MM.1S (cell line): ENCODE measurements around the gene MANSC1.

Experiments
- DNase-seq: peaks from one replicate; pipeline ENCODE4 v3.0.0-alpha.2; 2015
- H2AFZ ChIP-seq: fragments of 300-600 bp; sonication (generic); 2 replicates; pipeline ENCODE4 v1.6.0; 2016; ENCODE audit warnings: antibody characterized with exemption, low read length
- H3F3A ChIP-seq: fragments of 300-600 bp; sonication (generic); 2 replicates; pipeline ENCODE4 v1.6.1; 2016; ENCODE audit warnings: mild to moderate bottlenecking, antibody characterized with exemption, low read length, moderate library complexity, mixed read lengths; ENCODE audit not compliant: insufficient read depth
- H3K27ac ChIP-seq: fragments of 300-600 bp; sonication (generic); 2 replicates; pipeline ENCODE4 v1.5.1; 2016; ENCODE audit warnings: mild to moderate bottlenecking, low read length
- H3K27me3 ChIP-seq: fragments of 300-600 bp; sonication (generic); replicated peaks from 2 replicates; pipeline ENCODE4 v1.6.0; 2016; ENCODE audit warnings: low read length; ENCODE audit not compliant: insufficient read depth
- H3K36me3 ChIP-seq: fragments of 300-600 bp; sonication (generic); replicated peaks from 2 replicates; pipeline ENCODE4 v1.6.1; 2016; ENCODE audit warnings: mild to moderate bottlenecking, low read length, mixed read lengths; ENCODE audit not compliant: insufficient read depth
- H3K4me1 ChIP-seq: fragments of 300-600 bp; sonication (generic); 2 replicates; pipeline ENCODE4 v1.6.1; 2016; ENCODE audit warnings: low read length, mixed read lengths
- H3K4me2 ChIP-seq: fragments of 300-600 bp; sonication (generic); 2 replicates; pipeline ENCODE4 v1.6.0; 2016; ENCODE audit warnings: low read depth, low read length
- H3K4me3 ChIP-seq: fragments of 300-600 bp; sonication (generic); 2 replicates; pipeline ENCODE4 v1.5.1; 2016; ENCODE audit warnings: low read length, mixed read lengths
- H3K79me2 ChIP-seq: fragments of 300-600 bp; sonication (generic); 2 replicates; pipeline ENCODE4 v1.6.1; 2016; ENCODE audit warnings: mixed run types, low read length, mixed read lengths
- H3K9ac ChIP-seq: fragments of 300-600 bp; sonication (generic); 2 replicates; pipeline ENCODE4 v1.6.1; 2016; ENCODE audit warnings: low read length, mixed read lengths
- H3K9me2 ChIP-seq: fragments of 300-600 bp; sonication (generic); replicated peaks from 2 replicates; pipeline ENCODE4 v1.6.1; 2016; ENCODE audit warnings: mild to moderate bottlenecking, low read length, mixed read lengths; ENCODE audit not compliant: insufficient read depth
- H3K9me3 ChIP-seq: fragments of 300-600 bp; sonication (generic); replicated peaks from 2 replicates; pipeline ENCODE4 v1.6.1; 2016; ENCODE audit warnings: mild to moderate bottlenecking, low read length, mixed read lengths; ENCODE audit not compliant: insufficient read depth
- H4K20me1 ChIP-seq: fragments of 300-600 bp; sonication (generic); 2 replicates; pipeline ENCODE4 v1.6.1; 2016; ENCODE audit warnings: mild to moderate bottlenecking, low read length, moderate library complexity, mixed read lengths; ENCODE audit not compliant: insufficient read depth
- EZH2 ChIP-seq: fragments of 300-600 bp; sonication (generic); optimal IDR thresholded peaks from 2 replicates; pipeline ENCODE3; 2017; ENCODE audit warnings: low read depth, mild to moderate bottlenecking, antibody characterized with exemption, low read length, mixed read lengths
- EZH2phosphoT487 ChIP-seq: fragments of 300-600 bp; sonication (generic); IDR thresholded peaks from 2 replicates; pipeline ENCODE4 v1.6.1; 2018; ENCODE audit warnings: antibody characterized with exemption, low read length
- TF ChIP-seq, protein P1 (sequence below): fragments of 300-600 bp; sonication (generic); IDR thresholded peaks from 2 replicates; pipeline ENCODE4 v1.5.1; 2016; ENCODE audit warnings: antibody characterized with exemption, low read length, mixed read lengths

The MANSC1 gene

DNA sequence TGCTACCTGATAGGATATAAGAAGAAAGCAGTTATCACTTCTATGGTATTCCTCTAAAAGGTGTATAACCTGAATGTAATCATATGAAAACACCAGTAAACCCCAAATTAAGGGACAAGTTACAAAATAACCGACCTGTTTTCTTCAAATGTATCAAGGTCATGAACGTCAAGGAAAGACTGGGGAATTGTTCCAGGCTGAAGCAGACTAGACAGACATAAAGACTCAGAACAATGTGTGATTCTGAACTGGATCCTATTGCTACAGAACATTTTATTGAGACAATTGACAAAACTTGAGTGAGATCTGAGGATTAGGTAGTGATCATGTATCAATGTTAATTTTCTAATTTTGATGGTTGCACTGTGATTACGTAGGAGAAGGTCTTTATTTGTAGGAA is 67.8 kb downstream of the MANSC1 start:
- no peak overlapping the region for H3K9ac ChIP-seq

DNA sequence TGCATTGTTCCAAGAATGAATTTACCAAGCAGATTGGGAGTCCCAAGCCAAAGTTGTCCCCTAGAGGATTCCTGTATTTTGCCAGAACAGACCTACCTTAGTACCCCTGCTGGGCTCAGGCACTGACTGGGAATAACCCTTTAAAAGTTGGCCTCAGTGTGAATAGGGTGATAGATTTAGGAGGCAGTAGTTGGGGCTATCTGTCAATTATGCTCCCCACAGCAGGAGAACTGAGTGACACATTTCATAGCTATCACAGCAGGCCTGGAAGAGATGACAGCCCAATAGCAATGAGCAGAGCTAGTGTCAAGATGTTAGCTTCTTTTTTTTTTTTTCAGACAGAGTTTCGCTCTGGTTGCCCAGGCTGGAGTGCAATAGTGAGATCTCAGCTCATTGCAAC is 68.9 kb downstream of the MANSC1 start:
- Histone ChIP-seq H3K36me3 (no peaks in the 10 kb centered on the region), H3K4me2 (no peak overlapping the region), H3F3A (no peaks in the 10 kb centered on the region), H3K9ac (no peak overlapping the region), H3K4me3 (no peak overlapping the region), H3K4me1 (no peaks in the 10 kb centered on the region), H3K27ac (no peak overlapping the region), H2AFZ (no peak overlapping the region), H3K9me2 (no peaks in the 10 kb centered on the region), H4K20me1 (no peaks in the 10 kb centered on the region), H3K9me3 (no peaks in the 10 kb centered on the region), H3K27me3 (no peaks in the 10 kb centered on the region), H3K79me2 (no peaks in the 10 kb centered on the region)
- TF ChIP-seq, protein P1, sequence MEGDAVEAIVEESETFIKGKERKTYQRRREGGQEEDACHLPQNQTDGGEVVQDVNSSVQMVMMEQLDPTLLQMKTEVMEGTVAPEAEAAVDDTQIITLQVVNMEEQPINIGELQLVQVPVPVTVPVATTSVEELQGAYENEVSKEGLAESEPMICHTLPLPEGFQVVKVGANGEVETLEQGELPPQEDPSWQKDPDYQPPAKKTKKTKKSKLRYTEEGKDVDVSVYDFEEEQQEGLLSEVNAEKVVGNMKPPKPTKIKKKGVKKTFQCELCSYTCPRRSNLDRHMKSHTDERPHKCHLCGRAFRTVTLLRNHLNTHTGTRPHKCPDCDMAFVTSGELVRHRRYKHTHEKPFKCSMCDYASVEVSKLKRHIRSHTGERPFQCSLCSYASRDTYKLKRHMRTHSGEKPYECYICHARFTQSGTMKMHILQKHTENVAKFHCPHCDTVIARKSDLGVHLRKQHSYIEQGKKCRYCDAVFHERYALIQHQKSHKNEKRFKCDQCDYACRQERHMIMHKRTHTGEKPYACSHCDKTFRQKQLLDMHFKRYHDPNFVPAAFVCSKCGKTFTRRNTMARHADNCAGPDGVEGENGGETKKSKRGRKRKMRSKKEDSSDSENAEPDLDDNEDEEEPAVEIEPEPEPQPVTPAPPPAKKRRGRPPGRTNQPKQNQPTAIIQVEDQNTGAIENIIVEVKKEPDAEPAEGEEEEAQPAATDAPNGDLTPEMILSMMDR, result no peak
- no peak for TF ChIP-seq EZH2phosphoT487
- no peak for TF ChIP-seq EZH2
- DNase-seq, result no peak

More for the DNA sequence above, 67.8 kb downstream of the MANSC1 start:
- no peaks in the 10 kb centered on the region for H3K9me2 ChIP-seq
- H3K4me2 ChIP-seq, result no peak overlapping the region
- no peak overlapping the region for H3K27ac ChIP-seq
- no peaks in the 10 kb centered on the region for H3K36me3 ChIP-seq
- H3K9me3 ChIP-seq, result no peaks in the 10 kb centered on the region
- H4K20me1 ChIP-seq, result no peaks in the 10 kb centered on the region
- no peak for TF ChIP-seq EZH2phosphoT487
- TF ChIP-seq, protein P1, result no peak
- TF ChIP-seq EZH2, result no peak
- H3K4me3 ChIP-seq, result no peak overlapping the region
- no peak for DNase-seq
- no peaks in the 10 kb centered on the region for H3K4me1 ChIP-seq
- H3K79me2 ChIP-seq, result no peaks in the 10 kb centered on the region
- no peak overlapping the region for H2AFZ ChIP-seq
- no peaks in the 10 kb centered on the region for H3F3A ChIP-seq
- no peaks in the 10 kb centered on the region for H3K27me3 ChIP-seq

DNA sequence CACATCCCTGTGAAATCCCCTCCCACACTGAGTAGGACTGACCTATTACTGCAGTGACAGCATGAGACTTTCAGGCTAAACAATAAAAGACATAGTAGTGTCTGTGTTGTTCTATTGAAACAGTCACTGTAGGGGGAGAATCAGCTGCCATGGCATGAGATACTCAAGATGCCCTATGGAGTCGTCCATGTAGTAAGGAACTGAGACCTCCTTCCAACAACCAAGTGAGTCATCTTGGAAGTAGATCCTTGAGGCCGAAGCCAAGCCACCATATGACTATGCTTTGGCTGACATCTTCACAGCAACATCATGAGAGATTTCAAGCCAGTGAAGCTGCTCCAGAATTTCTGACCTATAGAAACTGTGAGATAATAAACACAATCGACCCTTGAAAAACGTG is 71.1 kb downstream of the MANSC1 start:
- H2AFZ ChIP-seq, result no peak overlapping the region
- no peak for DNase-seq
- no peaks in the 10 kb centered on the region for H3K9me3 ChIP-seq
- H3K79me2 ChIP-seq, result no peaks in the 10 kb centered on the region
- H4K20me1 ChIP-seq, result no peaks in the 10 kb centered on the region
- H3K9ac ChIP-seq, result no peak overlapping the region
- H3K27me3 ChIP-seq, result no peaks in the 10 kb centered on the region
- TF ChIP-seq EZH2phosphoT487 (no peak), EZH2 (no peak)
- TF ChIP-seq, protein P1, result no peak
- H3K9me2 ChIP-seq, result no peaks in the 10 kb centered on the region
- no peaks in the 10 kb centered on the region for H3F3A ChIP-seq
- no peaks in the 10 kb centered on the region for H3K4me1 ChIP-seq
- H3K4me2 ChIP-seq, result no peak overlapping the region
- no peaks in the 10 kb centered on the region for H3K36me3 ChIP-seq
- H3K4me3 ChIP-seq, result no peak overlapping the region
- H3K27ac ChIP-seq, result no peak overlapping the region
